ENCODE results near the gene ATMIN. TPM values are rescaled to one million over a fixed set of nuclear protein-coding genes. Genes with fewer than 3 reads are reported as not detected.
A peak's percentile ranks its signal among the peaks of the same experiment; 100 is the strongest.

ATMIN gene
- total and polyA plus RNA-seq, 2 of the 13 experiments (the other 11 are each of a cell fraction or from before 2014, with no cell fraction given): 34.6 to 60.4 TPM

DNA sequence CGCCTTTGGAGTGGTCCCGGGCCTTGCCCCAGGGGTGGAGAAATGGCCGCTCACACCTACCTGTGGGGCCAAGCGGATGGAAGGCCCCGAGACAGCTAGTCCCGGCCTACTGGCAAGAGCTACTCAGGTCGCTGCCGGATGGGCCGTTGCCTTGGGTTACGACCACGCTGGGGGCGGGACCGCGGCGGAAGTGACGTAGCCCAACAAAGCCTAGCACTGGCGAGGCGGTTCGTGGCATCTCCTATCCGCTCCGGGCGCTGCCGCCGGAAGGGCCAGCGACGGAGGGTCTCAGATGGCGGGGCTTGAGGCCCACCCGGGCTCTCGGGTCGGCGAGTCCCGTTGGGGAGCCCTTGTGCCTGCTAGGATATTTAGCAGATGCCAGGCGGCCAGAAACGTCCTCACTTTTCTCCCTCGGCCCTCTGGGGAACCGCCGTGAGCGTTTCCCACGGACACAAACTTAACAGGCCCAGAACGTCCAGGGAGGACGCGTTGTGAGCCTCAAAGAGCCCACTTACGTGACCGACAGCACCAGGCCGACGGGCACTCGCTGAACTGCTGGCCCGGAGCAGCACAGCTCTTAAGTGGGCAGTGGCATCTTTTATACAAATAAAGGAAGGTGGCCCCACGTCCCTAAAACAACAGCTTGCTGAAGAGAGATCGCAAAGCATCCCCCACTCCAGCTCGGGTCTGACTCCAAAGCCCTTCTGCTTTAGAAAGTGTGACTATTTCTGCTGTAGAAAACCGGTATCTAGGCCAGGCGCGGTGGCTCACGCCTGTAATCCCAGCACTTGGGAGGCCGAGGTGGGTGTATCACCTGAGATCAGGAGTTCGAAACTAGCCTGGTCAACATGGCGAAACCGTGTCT, 41.7 kb downstream of the ATMIN start, which contains the start of gene C16orf46 (continued):
- TF ChIP-seq, protein P1, sequence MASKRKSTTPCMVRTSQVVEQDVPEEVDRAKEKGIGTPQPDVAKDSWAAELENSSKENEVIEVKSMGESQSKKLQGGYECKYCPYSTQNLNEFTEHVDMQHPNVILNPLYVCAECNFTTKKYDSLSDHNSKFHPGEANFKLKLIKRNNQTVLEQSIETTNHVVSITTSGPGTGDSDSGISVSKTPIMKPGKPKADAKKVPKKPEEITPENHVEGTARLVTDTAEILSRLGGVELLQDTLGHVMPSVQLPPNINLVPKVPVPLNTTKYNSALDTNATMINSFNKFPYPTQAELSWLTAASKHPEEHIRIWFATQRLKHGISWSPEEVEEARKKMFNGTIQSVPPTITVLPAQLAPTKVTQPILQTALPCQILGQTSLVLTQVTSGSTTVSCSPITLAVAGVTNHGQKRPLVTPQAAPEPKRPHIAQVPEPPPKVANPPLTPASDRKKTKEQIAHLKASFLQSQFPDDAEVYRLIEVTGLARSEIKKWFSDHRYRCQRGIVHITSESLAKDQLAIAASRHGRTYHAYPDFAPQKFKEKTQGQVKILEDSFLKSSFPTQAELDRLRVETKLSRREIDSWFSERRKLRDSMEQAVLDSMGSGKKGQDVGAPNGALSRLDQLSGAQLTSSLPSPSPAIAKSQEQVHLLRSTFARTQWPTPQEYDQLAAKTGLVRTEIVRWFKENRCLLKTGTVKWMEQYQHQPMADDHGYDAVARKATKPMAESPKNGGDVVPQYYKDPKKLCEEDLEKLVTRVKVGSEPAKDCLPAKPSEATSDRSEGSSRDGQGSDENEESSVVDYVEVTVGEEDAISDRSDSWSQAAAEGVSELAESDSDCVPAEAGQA (IDR thresholded peaks at IDR 0.05; ENCODE audit: low read depth): peak; percentile 59; the same call in 1 of the 2 replicates
- TF ChIP-seq, protein P1 (CRISPR knock-in tag; IDR thresholded peaks at IDR 0.05; ENCODE audit: borderline replicate concordance): 0 out of 2 replicates have a peak, but pooled peaks have one; percentile 46
- TF ChIP-seq ZNF576 (CRISPR knock-in tag; IDR thresholded peaks at IDR 0.05) (no peak; the same call in 1 of the 2 replicates), KDM6A (CRISPR knock-in tag; IDR thresholded peaks at IDR 0.05; ENCODE audit: low read depth) (no peak), ZNF660 (CRISPR knock-in tag; IDR thresholded peaks at IDR 0.05; ENCODE audit: borderline replicate concordance, low read depth) (no peak), ZFP36 (IDR thresholded peaks at IDR 0.05; ENCODE audit: borderline replicate concordance, low read depth, low read length, partially characterized antibody) (no peak), ZMYM3 (CRISPR knock-in tag; IDR thresholded peaks at IDR 0.05) (no peak; the same call in 1 of the 2 replicates), TGIF2 (CRISPR knock-in tag; IDR thresholded peaks at IDR 0.05) (peak; percentile 50), MAX (IDR thresholded peaks at IDR 0.05) (peak; percentile 78), HOXA9 (CRISPR knock-in tag; IDR thresholded peaks at IDR 0.05; ENCODE audit: borderline replicate concordance) (no peak), ZNF407 (CRISPR knock-in tag; IDR thresholded peaks at IDR 0.05; ENCODE audit: not compliant biosample characterization) (peak; percentile 72)
